IPS-11a (cell line): ENCODE results near the gene MLLT3.

Experiments
- H3K4me3 ChIP-seq: one replicate; pipeline ENCODE4 v1.5.1; 2013; ENCODE audit warnings: low read depth, low read length, control low read depth

The MLLT3 gene

GRCh38 chr9:20518737-20519136 is 103.6 kb downstream of the MLLT3 start:
- no peak overlapping the region for H3K4me3 ChIP-seq

DNA sequence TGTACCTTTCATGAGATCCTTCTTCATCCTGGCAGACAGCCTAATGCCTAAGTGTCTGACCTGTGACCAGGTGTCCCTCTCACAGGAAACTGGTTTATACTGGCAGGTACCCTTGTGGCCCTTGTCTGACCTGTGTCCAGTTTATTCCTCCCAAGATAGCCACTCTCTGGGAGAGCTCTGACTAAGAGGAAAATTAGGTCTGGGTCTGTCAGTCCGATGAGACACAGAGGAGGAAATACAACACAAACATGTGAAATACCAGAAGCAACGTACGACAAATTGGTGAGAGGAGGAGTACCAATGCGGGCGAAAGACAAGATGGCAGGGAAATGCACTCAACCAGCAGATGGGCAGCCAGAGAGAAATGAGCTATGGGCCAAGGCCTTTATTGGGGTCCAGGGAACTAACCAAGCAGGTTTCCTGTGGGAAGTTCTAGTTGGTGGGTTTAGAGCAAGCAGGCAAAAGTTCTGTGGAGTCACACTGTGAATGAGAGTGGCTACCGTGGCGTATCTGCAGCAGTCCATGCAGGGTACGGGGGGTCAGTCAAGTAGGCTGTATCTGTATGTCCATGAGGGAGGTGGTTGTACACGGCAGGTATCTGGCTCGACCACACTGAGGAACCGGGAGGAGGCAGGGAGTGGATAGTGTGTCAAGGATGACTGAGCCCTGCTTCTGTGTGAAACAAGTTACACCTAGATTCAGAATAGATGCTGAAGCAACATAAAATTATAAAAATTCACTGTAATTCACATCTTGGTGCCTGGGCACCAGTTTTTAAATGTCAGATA is 109.0 kb downstream of the MLLT3 start:
- H3K4me3 ChIP-seq, result no peak overlapping the region

GRCh38 chr9:20512636-20513035 is 109.7 kb downstream of the MLLT3 start:
- H3K4me3 ChIP-seq, result no peak overlapping the region

DNA sequence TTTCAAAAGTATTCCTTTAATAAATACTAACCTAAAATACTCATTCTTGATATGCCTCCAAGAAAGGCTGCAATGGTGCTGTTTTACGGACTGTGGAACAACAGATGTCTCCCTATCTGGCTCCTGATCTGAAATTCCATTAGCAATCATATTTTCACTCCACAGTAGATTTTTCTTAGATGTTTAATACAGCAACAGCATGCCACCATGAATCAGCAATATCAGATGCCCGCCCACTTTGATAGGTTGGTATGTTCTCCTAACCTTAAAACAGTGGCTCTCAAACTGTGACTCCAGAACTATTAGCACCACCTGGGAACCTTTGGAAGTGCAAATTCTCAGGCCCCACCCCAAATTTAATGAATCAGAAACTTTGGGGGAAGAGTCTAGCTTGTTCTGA is 110.2 kb downstream of the MLLT3 start:
- H3K4me3 ChIP-seq, result no peak overlapping the region

GRCh38 chr9:20511686-20512085 is 110.6 kb downstream of the MLLT3 start:
- no peak overlapping the region for H3K4me3 ChIP-seq

DNA sequence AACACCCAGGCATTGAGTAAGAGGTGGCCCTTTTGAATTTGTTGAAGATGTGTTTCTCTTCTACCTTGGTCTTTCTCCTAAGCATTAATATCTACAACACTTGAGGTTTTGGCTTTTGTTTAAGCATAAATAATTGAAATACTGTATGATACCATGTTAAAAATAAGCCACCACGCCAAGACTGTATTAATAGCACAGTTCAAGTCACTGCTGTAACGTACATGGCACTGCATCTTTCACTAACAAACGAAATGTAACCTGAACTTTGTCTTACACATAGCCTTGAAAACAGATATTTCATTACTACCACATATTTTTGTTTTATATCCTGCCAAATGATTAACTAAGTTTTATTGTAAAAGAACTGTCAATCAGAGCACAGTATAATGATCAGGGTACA is 112.8 kb downstream of the MLLT3 start:
- H3K4me3 ChIP-seq, result no peak overlapping the region

GRCh38 chr9:20508242-20508641 is 114.1 kb downstream of the MLLT3 start:
- no peak overlapping the region for H3K4me3 ChIP-seq

DNA sequence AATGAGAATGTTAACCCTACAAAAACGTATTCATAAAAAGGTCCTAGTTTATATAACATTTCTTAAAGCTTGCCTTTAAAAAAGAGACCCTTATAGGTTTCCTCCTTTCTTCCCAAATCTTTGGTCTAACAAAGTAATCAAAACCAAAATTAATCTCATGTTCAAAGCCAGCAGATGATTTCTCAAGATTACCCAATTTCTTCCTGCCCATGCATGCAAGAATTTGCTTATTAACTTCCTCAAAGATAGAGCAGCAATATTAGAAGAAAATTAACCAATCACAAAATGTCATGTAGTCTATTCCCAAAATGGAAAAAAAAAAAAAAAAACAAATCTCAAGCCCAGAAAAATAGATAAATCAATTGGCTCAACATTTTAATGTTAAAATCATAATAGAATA is 114.9 kb downstream of the MLLT3 start:
- H3K4me3 ChIP-seq, result no peak overlapping the region

GRCh38 chr9:20506099-20506900 is 116.0 kb downstream of the MLLT3 start:
- no peak overlapping the region for H3K4me3 ChIP-seq

DNA sequence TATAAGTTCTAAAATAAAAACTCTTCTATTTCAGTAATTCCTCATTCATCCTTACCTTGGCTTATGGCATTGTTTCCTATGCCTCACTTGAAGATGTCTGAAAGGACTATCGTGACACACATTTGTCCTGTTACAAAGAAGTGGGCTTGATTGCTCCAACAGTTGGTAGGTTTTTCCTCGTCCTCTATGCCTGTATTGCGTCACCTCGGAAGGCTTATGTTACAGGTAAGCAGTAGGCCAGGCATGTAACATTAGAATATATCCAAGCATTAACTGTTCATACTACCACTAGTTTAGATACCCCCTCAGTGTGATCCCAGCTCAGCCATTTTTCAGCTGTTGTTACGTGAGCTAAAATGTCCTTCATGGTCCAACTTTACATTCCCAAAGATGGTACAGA is 116.7 kb downstream of the MLLT3 start:
- H3K4me3 ChIP-seq, result no peak overlapping the region

DNA sequence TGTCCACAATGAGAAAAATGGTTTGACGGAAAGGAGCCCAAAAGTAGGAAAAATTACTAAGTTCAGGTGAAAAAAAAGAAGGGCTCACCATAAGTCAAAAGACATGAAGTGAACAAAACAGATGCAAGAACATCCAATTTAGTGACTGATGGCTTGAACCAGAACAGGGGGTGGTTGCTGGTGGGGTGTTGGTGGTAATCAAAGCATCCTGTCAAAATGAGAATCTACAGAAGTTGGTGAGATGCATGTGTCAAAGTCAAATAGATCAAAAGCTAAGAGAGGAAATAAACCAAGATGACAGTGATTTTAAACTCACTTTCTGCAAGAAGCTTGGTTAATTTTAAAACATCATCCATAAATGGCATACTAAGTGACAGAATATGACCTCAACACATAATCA is 117.4 kb downstream of the MLLT3 start:
- H3K4me3 ChIP-seq, result no peak overlapping the region

- H3K4me3 ChIP-seq, result no peak overlapping the region
These were observed 122.2 kb downstream of the MLLT3 start for GRCh38 chr9:20500101-20500500.

DNA sequence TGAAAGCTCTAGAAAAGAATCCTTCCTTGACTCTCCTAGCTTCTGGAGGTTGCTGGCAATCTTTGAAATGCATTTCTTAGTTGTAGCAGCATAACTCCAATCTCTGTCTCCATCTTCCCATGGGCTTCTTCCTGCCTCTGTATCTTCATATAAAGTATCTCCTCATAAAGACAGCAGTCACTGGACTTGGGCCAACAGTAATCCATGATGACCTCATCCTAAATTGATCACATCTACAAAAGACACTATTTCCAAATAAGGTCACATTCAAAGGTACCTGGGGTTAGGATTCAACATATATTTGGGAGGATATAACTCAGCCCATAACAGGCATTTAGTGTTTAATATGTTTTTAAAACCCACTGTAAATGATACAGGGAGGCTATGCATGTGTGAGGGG is 123.3 kb downstream of the MLLT3 start:
- H3K4me3 ChIP-seq, result no peak overlapping the region

DNA sequence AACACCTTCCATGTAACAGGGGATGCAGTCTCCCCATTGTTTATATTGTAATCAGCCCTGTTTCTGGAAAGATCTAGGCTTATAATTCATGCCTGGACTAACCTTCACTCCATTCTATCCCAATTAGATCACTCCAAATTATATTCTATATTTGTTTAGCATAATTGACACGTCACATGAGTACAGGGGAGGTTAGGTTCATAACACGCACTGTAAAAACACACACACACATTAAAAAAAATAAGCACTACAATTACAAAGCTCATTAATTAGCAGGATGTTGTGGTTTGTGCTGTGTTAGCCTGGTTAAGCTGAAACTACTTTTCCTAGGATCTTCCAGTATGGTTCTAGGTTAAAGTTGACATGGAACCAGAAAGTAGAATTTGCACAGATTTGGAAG is 126.0 kb downstream of the MLLT3 start:
- H3K4me3 ChIP-seq, result no peak overlapping the region

DNA sequence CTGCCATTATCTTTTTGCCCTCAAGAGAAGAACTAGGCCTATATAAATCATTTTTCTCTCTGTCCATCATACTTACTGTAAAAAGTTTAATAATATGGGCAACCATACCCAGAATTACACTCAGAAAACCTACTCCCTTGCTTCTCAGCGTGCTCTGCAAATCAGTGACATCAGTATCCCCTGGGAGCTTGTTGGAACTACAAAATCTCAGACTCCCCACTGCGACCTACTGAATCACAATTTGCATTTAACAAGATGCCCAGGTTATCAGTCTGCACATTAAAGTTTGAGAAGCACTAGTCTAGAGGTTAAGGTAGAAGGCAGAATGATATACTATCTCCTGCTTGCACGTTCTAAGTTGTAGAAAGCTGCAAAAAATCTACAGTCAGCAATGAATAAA is 127.2 kb downstream of the MLLT3 start:
- H3K4me3 ChIP-seq, result no peak overlapping the region

DNA sequence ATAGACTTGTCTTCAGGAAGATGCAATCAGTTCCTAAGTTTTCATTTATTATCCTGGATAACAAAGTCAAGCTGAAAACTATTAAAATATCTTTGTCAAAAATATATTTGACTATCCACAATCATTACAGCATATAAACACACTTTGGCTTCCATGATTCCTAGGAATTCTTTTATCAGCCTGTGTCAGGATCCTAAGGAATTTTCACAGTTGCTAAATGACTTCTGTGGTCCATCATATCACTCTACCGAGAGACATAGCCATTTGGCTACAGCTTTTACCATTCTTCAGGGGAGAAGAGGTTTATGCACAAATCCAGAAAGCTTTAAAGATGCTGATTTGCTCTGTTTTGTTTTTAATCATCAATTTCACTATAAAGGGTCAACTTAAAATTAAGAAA is 128.3 kb downstream of the MLLT3 start:
- H3K4me3 ChIP-seq, result no peak overlapping the region

DNA sequence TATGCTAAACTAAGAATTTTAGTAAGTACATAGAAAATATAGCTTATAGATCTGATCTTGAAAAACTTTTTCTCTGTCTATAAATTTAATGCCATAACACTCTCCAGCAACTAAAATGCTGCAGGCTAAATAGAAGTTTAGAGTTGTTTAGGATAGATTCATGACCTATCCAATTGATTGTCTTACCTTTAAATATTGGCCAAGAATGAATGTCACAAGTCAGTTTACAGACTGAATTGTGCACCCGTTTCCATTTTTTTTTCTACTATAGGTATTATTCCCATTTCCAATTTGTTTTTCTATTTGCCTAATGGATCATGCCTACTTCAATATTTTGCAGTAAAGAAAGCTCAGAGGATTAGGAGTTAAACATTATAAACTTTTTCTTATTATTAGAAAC is 129.5 kb downstream of the MLLT3 start:
- H3K4me3 ChIP-seq, result no peak overlapping the region

GRCh38 chr9:20491612-20492011 is 130.7 kb downstream of the MLLT3 start:
- H3K4me3 ChIP-seq, result no peak overlapping the region

DNA sequence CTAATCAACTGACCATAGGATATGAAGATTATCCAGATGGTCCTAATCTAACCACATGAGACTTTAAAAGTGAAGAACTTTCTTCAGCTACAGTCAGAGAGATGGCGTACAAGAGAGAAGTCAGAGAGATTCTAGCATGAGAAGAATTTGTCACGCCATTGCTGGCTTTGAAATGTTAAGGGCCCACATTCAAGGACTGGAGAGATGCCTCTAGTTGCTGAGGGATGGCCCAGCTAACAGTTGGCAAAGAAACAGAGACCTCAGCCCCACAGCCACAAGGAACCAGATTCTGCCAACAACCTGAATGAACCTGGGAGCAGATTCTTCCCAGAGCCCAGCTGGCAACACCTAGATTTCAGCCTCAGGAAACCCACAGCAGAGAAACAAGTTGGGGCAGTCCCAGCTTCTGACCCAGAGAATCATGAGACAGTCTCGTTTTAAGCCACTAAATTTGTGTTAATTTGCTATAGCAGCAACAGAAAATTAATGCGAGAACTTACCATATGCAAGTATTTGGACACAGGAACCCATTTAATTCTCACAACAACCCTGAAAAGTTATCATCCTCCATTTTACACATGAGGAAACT is 132.0 kb downstream of the MLLT3 start:
- H3K4me3 ChIP-seq, result no peak overlapping the region

GRCh38 chr9:20488691-20489090 is 133.6 kb downstream of the MLLT3 start:
- H3K4me3 ChIP-seq, result no peak overlapping the region

GRCh38 chr9:20486552-20486951 is 135.7 kb downstream of the MLLT3 start:
- no peak overlapping the region for H3K4me3 ChIP-seq

DNA sequence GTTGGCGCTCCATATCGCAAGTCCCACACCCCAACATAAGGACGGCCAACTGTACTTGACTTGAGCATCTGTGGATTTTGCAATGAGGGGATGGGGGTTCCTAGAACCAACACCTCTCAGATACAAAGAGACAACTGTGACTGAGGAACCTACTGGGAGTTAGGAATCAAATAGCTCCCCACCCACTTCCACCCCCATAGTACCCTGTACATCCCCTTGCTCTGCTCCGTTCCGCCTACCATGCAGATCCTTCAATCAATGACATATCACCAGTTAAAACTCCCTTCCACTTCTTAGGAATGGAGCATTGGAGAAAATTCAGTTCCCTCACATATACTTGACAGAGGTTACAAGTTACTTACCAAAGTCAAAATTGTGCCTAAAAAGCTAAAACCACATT is 140.9 kb downstream of the MLLT3 start:
- no peak overlapping the region for H3K4me3 ChIP-seq
